Astrocyte (in vitro differentiated cells and primary cell): ENCODE results near the gene NRN1L. TPM values are rescaled to one million over a fixed set of nuclear protein-coding genes. Genes with fewer than 3 reads are reported as not detected.
A peak's percentile ranks its signal among the peaks of the same experiment; 100 is the strongest.

Source experiments
- DNase-seq: peaks from one replicate; pipeline ENCODE4 v3.0.0-alpha.2; 2010; ENCODE audit warnings: low read depth
- FAIRE-seq: peaks from 2 replicates; lab custom pipeline; 2011; peaks lifted over from hg19 to GRCh38; lab: Jason Lieb, UNC
- H2AFZ ChIP-seq: 2 replicates; pipeline ENCODE4 v1.6.0; 2012; ENCODE audit warnings: low read depth, low read length, inconsistent platforms
- H3K27ac ChIP-seq: 2 replicates; pipeline ENCODE4 v1.5.1; 2011; ENCODE audit warnings: low read depth, low read length, inconsistent platforms
- H3K27me3 ChIP-seq: 2 replicates; pipeline ENCODE4 v1.6.0; 2011; ENCODE audit warnings: low read length, inconsistent platforms; ENCODE audit not compliant: insufficient read depth
- H3K36me3 ChIP-seq: 2 replicates; pipeline ENCODE4 v1.5.1; 2011; ENCODE audit warnings: low read length, inconsistent platforms; ENCODE audit not compliant: insufficient read depth
- H3K4me1 ChIP-seq: 2 replicates; pipeline ENCODE4 v1.5.1; 2011; ENCODE audit warnings: low read length, inconsistent platforms; ENCODE audit not compliant: insufficient read depth
- H3K4me2 ChIP-seq: 2 replicates; pipeline ENCODE4 v1.6.0; 2012; ENCODE audit warnings: low read length, inconsistent platforms
- H3K4me3 ChIP-seq: 2 replicates; pipeline ENCODE4 v1.5.1; 2011; ENCODE audit warnings: low read depth, mild to moderate bottlenecking, low read length, inconsistent platforms; ENCODE audit not compliant: insufficient read depth
- H3K79me2 ChIP-seq: 2 replicates; pipeline ENCODE4 v1.6.0; 2012; ENCODE audit warnings: mild to moderate bottlenecking, low read length, inconsistent platforms; ENCODE audit not compliant: insufficient read depth
- H3K9ac ChIP-seq: 2 replicates; pipeline ENCODE4 v1.6.0; 2012; ENCODE audit warnings: mild to moderate bottlenecking, low read length, inconsistent platforms
- H3K9me3 ChIP-seq: 2 replicates; pipeline ENCODE4 v1.5.1; 2012; ENCODE audit warnings: low read depth, mild to moderate bottlenecking, low read length, inconsistent platforms; ENCODE audit not compliant: insufficient read depth
- H4K20me1 ChIP-seq: 2 replicates; pipeline ENCODE4 v1.6.0; 2012; ENCODE audit warnings: low read length, inconsistent platforms; ENCODE audit not compliant: insufficient read depth
- H3K27ac Mint-ChIP-seq: one replicate; pipeline ENCODE4 v1.8.0; 2021; ENCODE audit warnings: mild to moderate bottlenecking, mixed read lengths; ENCODE audit not compliant: unreplicated experiment
- H3K27me3 Mint-ChIP-seq: one replicate; pipeline ENCODE4 v1.8.0; 2021; ENCODE audit warnings: low read depth, mixed read lengths; ENCODE audit not compliant: unreplicated experiment
- H3K36me3 Mint-ChIP-seq: one replicate; pipeline ENCODE4 v1.8.0; 2021; ENCODE audit warnings: low read depth, mixed read lengths; ENCODE audit not compliant: unreplicated experiment
- H3K4me1 Mint-ChIP-seq: one replicate; pipeline ENCODE4 v1.8.0; 2021; ENCODE audit warnings: low read depth, mixed read lengths; ENCODE audit not compliant: unreplicated experiment
- H3K4me3 Mint-ChIP-seq: one replicate; pipeline ENCODE4 v1.8.0; 2021; ENCODE audit warnings: mild to moderate bottlenecking, moderate library complexity, mixed read lengths; ENCODE audit not compliant: unreplicated experiment
- H3K9me3 Mint-ChIP-seq: one replicate; pipeline ENCODE4 v1.8.0; 2021; ENCODE audit warnings: mild to moderate bottlenecking, mixed read lengths; ENCODE audit not compliant: unreplicated experiment
- CTCF ChIP-seq: IDR thresholded peaks from 2 replicates; pipeline ENCODE4 v1.5.1; 2011; ENCODE audit warnings: low read depth, mild to moderate bottlenecking, inconsistent platforms, low read length, moderate library complexity; ENCODE audit not compliant: insufficient read depth
- EZH2 ChIP-seq: IDR thresholded peaks from 2 replicates; pipeline ENCODE4 v1.6.1; 2012; ENCODE audit warnings: mild to moderate bottlenecking, low read length, inconsistent platforms; ENCODE audit not compliant: insufficient read depth
- total RNA-seq: library from RNA; stranded (reverse); gene quantifications from 2 replicates; pipeline ENCODE4 v1.2.1, GENCODE V29; 2021

NRN1L gene
- total RNA-seq, 1 donor from 2014 or later = 0.82 TPM

- Histone ChIP-seq H3K4me2 (peak overlapping the region; percentile 91), H3K4me1 (peaks cover 39% of the 10 kb centered on the region), H4K20me1 (peaks cover 18% of the 10 kb centered on the region), H2AFZ (peak overlapping the region; percentile 96), H3K36me3 (no peaks in the 10 kb centered on the region), H3K27ac (peak overlapping the region; percentile 98), H3K4me3 (peak overlapping the region; percentile 89), H3K9me3 (no peaks in the 10 kb centered on the region), H3K9ac (peak overlapping the region; percentile 92), H3K79me2 (peaks cover 53% of the 10 kb centered on the region), H3K27me3 (no peaks in the 10 kb centered on the region)
- TF ChIP-seq EZH2 (no peak), CTCF (no peak)
- Mint-ChIP-seq H3K27me3 (no peaks in the 10 kb centered on the region), H3K4me3 (peak overlapping the region; percentile 88), H3K4me1 (peaks cover 25% of the 10 kb centered on the region), H3K36me3 (peaks cover 1% of the 10 kb centered on the region), H3K27ac (peak overlapping the region; percentile 53), H3K9me3 (no peaks in the 10 kb centered on the region)
- DNase-seq (peak; percentile 45), FAIRE-seq (no peak)
Observed at GRCh38 chr16:67842509-67843342, 42.0 kb upstream of the NRN1L start.

GRCh38 chr16:67843343-67843765, 41.3 kb upstream of the NRN1L start:
- peak overlapping the region; percentile 26 for H3K27ac Mint-ChIP-seq
- no peaks in the 10 kb centered on the region for H3K27me3 ChIP-seq
- H3K79me2 ChIP-seq = peaks cover 59% of the 10 kb centered on the region
- peak overlapping the region; percentile 92 for H3K9ac ChIP-seq
- DNase-seq (no peak), FAIRE-seq (no peak)
- H2AFZ ChIP-seq = peak overlapping the region; percentile 96
- peak overlapping the region; percentile 98 for H3K27ac ChIP-seq
- no peak for TF ChIP-seq EZH2
- TF ChIP-seq CTCF = no peak
- peaks cover 25% of the 10 kb centered on the region for H3K4me1 Mint-ChIP-seq
- peaks cover 45% of the 10 kb centered on the region for H3K4me1 ChIP-seq
- no peaks in the 10 kb centered on the region for H3K27me3 Mint-ChIP-seq
- H3K9me3 ChIP-seq = no peaks in the 10 kb centered on the region
- peak overlapping the region; percentile 91 for H3K4me2 ChIP-seq
- peak overlapping the region; percentile 89 for H3K4me3 ChIP-seq
- H3K36me3 Mint-ChIP-seq = peaks cover 3% of the 10 kb centered on the region
- peak overlapping the region; percentile 88 for H3K4me3 Mint-ChIP-seq
- H4K20me1 ChIP-seq = peaks cover 24% of the 10 kb centered on the region
- no peaks in the 10 kb centered on the region for H3K36me3 ChIP-seq
- no peaks in the 10 kb centered on the region for H3K9me3 Mint-ChIP-seq

GRCh38 chr16:67844497-67844896, 40.2 kb upstream of the NRN1L start:
- Histone ChIP-seq H3K9me3 (no peaks in the 10 kb centered on the region), H3K4me3 (no peak overlapping the region), H3K9ac (peak overlapping the region; percentile 56), H3K27ac (no peak overlapping the region), H3K4me2 (peak overlapping the region; percentile 96), H3K36me3 (peaks cover 3% of the 10 kb centered on the region), H3K4me1 (peaks cover 45% of the 10 kb centered on the region), H3K79me2 (peaks cover 70% of the 10 kb centered on the region), H2AFZ (no peak overlapping the region), H3K27me3 (no peaks in the 10 kb centered on the region), H4K20me1 (peaks cover 34% of the 10 kb centered on the region)
- FAIRE-seq (no peak), DNase-seq (no peak)
- Mint-ChIP-seq H3K4me1 (peaks cover 28% of the 10 kb centered on the region), H3K4me3 (peak overlapping the region; percentile 72), H3K27ac (peak overlapping the region; percentile 41), H3K27me3 (no peaks in the 10 kb centered on the region), H3K36me3 (peaks cover 6% of the 10 kb centered on the region), H3K9me3 (no peaks in the 10 kb centered on the region)
- no peak for TF ChIP-seq CTCF
- TF ChIP-seq EZH2 = no peak
